Daoy (cell line): ENCODE measurements around the gene ZNF654. TPM values are rescaled to one million over a fixed set of nuclear protein-coding genes. Genes with fewer than 3 reads are reported as not detected.
"Not testable (repeated sequence)": the region's sequence is repeated elsewhere in the genome, so short reads cannot be mapped to it uniquely, and the experiment has no call there.

ENCODE experiments used
- DNase-seq: peaks from one replicate; pipeline ENCODE4 v3.0.0-alpha.2; 2015; ENCODE audit warnings: low read depth
- total RNA-seq: library from RNA; depleted of rRNA; stranded (reverse); fragments of >200 nt; shearing (Covaris generic); gene quantifications from 2 replicates; pipeline ENCODE4 v1.2.3, GENCODE V29; 2014

Gene ZNF654
- total RNA-seq, 1 experiment from 2014 or later = 6.2 TPM

GRCh38 chr3:88137836-88138235, 78.8 kb downstream of the ZNF654 start:
- DNase-seq = no peak

DNA sequence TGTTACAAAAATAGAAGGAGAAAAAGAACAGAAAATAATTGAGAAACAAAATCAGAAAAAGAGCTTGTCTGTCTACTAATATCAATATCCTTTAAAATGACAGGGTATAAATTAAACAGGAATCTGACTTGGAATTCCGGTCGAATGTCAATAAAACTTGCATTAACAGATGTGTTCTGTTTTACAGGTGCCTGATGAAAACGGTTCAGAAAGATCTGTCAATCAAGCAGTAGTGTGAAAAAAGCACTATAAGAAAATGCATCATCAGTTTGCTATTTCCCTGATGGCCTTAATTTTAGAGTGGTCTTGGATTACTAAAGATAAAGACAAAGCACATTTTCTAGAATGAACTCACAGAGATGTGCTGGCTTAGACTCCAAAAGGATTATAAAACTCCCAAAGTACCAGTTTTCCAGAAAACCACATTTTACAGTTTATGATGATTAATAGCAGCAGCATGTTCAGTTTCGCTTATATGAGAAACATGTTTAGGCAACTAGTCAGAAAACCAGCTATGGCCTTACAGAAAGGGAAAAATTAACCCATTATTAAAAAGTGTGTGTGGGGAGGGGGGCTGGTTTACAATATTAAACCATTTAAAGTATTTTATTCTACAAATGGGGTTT, 82.5 kb downstream of the ZNF654 start:
- no peak for DNase-seq

DNA sequence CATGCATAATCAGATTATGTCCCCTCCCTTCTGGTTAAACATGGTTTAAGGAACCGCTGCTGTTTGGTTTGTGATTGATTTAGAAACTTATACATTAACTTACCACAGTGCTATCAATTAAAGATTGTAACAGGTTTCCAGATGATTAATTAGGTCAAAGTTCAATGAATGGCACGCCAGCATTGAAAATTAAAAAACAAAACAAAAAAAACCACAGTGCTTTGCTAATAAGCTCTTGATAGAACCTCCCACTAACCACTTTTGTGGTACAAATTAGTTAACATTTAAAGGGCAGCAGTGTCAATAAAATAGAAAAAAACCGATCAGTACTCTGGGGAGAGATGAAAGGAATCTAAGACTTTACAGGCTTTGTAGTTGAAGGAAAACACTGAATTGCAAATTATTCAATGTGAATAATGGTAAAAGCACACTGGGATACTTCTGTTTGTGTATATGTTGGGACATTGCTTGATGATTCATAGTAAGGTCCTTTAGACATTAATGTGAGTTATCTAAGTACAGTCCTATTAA, 83.1 kb downstream of the ZNF654 start:
- no peak for DNase-seq

GRCh38 chr3:88147261-88147660, 88.2 kb downstream of the ZNF654 start:
- DNase-seq = no peak

GRCh38 chr3:88148651-88149050, 89.6 kb downstream of the ZNF654 start:
- no peak for DNase-seq

DNA sequence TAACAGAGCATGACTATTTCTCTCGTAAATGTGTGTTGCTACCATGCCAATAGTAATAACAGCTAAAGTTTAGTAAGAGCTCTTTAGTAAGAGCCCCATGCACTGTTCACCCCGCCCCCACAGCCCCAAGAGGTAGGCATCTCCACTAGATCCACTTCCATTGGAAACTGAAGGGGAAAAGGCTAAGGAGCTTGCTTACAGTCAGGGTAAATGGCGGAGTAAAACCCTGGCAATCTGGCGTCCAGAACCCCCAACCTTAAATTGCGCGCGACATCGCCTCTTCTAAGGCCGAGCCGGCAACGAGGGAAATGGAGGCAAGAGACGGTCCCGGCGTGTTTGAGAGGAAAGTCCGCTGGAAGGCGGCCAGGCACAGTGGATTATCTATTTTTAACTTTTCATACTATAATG, 90.0 kb downstream of the ZNF654 start:
- peak; percentile 27 for DNase-seq

- DNase-seq = peak; percentile 86
These were observed 90.7 kb downstream of the ZNF654 start, which contains the start of gene C3orf38 for GRCh38 chr3:88149509-88150362. Gene C3orf38 (plus strand): TSS chr3:88149959. CDS start chr3:88150053, 94 bp downstream.

- no peak for DNase-seq
These were observed 91.3 kb downstream of the ZNF654 start for GRCh38 chr3:88150371-88150770.

GRCh38 chr3:88150806-88151205, 91.8 kb downstream of the ZNF654 start:
- DNase-seq = no peak

DNA sequence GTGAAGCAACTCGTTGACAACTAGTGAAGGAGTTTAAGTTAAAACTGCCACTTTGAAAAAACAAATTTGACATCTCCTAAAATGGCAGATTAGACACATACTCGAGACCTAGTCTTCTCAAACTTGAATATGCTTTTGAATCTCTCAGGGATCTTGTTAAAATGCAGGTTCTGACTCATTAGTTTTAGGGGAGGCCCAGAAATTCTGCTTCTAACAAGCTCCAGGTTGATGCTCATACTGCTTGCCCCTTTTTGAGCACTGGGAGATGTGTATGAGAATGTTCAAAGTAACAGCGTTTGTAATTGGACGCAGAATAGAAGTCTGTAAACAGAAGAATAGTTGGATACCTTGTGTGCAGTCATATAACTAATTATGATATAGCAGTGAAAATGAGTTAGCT, 92.3 kb downstream of the ZNF654 start:
- DNase-seq = no peak

GRCh38 chr3:88152841-88153240, 93.8 kb downstream of the ZNF654 start:
- DNase-seq = no peak

GRCh38 chr3:88166419-88166971, 107.4 kb downstream of the ZNF654 start:
- no peak for DNase-seq

- DNase-seq = no peak
These were observed 108.1 kb downstream of the ZNF654 start for GRCh38 chr3:88167173-88167572.

DNA sequence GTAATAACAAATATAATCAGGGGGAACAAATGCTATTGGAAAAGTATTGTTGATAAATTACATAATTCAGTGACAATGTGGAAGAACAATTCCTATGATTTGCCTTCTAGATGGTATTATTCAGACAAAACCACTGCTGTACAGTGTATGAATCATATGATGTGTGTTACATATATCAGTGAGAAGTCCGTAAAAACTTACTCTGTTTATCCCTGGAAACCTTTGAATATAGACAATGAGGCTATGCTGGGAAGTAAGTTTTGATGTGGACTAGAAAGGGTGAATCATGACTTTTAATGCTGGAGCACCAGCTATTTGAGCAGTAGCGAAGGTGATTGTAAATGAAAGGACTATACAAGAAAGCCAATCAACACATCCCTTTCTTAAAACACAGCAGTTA, 108.6 kb downstream of the ZNF654 start:
- DNase-seq = no peak

GRCh38 chr3:88168171-88168570, 109.1 kb downstream of the ZNF654 start:
- DNase-seq = no peak

GRCh38 chr3:88180398-88180999, 121.4 kb downstream of the ZNF654 start:
- peak; percentile 2 for DNase-seq

- not testable (repeated sequence) for DNase-seq
These were observed 123.3 kb downstream of the ZNF654 start for GRCh38 chr3:88182165-88182918.

GRCh38 chr3:88188436-88188835, 129.4 kb downstream of the ZNF654 start:
- peak; percentile 26 for DNase-seq

- DNase-seq = peak; percentile 12
These were observed 130.3 kb downstream of the ZNF654 start for GRCh38 chr3:88189361-88189810.

GRCh38 chr3:88191872-88192409, 132.9 kb downstream of the ZNF654 start:
- no peak for DNase-seq

DNA sequence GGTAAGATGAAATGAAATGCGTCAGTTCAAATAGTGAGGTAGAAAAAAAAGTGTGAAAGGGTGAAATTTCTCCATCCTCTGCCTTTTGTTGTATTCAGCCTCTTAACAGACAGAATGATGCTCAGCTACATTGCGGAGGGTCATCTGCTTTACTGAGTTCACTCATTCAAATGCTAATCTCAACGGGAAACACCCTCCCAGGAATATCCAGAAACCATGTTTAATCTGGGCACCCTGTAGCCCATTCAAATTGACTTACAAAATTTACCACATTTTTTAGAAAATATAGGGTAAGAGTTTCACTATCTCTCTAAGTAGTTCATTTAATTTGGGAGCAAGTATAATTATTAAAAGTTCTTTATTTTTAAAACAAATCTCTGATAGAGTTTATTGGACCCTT, 133.6 kb downstream of the ZNF654 start:
- no peak for DNase-seq
